ENCODE measurements around the gene NSUN7. TPM values are rescaled to one million over a fixed set of nuclear protein-coding genes. Genes with fewer than 3 reads are reported as not detected.
A peak's percentile ranks its signal among the peaks of the same experiment; 100 is the strongest.

Gene NSUN7
- total RNA-seq, 1 experiment from 2014 or later: 6.7 TPM

DNA sequence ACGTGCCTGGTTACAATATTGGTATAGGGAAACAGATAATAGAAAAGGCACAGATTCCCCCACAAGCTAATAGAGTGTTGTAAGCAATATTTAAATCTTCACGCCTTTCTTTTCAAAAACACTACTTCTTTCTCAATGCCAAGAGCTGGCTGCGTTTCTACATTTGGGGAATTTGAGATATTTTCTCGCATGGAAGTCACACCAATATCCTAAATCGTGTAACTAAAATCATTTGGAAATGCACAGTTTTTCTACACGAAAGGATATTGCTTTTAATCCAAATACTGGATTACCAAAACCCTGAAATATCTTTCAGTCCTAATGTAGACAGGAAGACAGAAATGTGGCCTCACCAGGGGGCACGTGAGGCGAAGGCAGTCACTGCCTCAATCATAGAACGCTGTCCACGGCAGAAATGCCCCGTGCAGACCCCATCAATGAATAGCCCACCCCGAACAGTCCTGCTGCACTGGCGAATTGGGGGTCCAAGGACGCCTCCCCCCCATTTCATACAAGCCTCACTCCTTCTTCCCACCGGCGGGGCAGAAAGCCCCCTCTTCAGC is 106.6 kb downstream of the NSUN7 start:
- POLR2A ChIA-PET (ENCODE audit: unreplicated experiment): no interaction called here
- Histone ChIP-seq H3K27ac (ENCODE audit: low read length) (no peak overlapping the region), H4K20me1 (ENCODE audit: low read length) (no peaks in the 10 kb centered on the region), H3K9me2 (replicated peaks; ENCODE audit: low read length) (no peaks in the 10 kb centered on the region), H3K4me1 (ENCODE audit: insufficient read depth, low read length) (no peaks in the 10 kb centered on the region), H2AFZ (ENCODE audit: low read length) (peak overlapping the region; percentile 48; the same call in 1 of the 2 replicates), H3K27me3 (ENCODE audit: low read length) (no peaks in the 10 kb centered on the region), H3K9me3 (ENCODE audit: low read length) (no peaks in the 10 kb centered on the region), H3K4me3 (ENCODE audit: low read length) (peak overlapping the region; percentile 60; the same call in 1 of the 2 replicates), H3K4me2 (ENCODE audit: low read length) (peak overlapping the region; percentile 80; the same call in 1 of the 2 replicates), H3K9ac (ENCODE audit: low read length) (no peak overlapping the region), H3K36me3 (ENCODE audit: low read depth, low read length) (no peaks in the 10 kb centered on the region), H3F3A (ENCODE audit: low read length, unreplicated experiment) (no peaks in the 10 kb centered on the region), H3K79me2 (ENCODE audit: low read length) (no peaks in the 10 kb centered on the region)
- CTCF ChIA-PET: no interaction called here
- TF ChIP-seq, protein P1, sequence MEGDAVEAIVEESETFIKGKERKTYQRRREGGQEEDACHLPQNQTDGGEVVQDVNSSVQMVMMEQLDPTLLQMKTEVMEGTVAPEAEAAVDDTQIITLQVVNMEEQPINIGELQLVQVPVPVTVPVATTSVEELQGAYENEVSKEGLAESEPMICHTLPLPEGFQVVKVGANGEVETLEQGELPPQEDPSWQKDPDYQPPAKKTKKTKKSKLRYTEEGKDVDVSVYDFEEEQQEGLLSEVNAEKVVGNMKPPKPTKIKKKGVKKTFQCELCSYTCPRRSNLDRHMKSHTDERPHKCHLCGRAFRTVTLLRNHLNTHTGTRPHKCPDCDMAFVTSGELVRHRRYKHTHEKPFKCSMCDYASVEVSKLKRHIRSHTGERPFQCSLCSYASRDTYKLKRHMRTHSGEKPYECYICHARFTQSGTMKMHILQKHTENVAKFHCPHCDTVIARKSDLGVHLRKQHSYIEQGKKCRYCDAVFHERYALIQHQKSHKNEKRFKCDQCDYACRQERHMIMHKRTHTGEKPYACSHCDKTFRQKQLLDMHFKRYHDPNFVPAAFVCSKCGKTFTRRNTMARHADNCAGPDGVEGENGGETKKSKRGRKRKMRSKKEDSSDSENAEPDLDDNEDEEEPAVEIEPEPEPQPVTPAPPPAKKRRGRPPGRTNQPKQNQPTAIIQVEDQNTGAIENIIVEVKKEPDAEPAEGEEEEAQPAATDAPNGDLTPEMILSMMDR (conservative IDR thresholded peaks at IDR 0.05; ENCODE audit: low read depth, low read length): no peak
- no peak for TF ChIP-seq EZH2 (IDR thresholded peaks at IDR 0.05; ENCODE audit: low read length, unreplicated experiment)
- TF ChIP-seq EZH2phosphoT487 (IDR thresholded peaks at IDR 0.05; ENCODE audit: borderline replicate concordance, low read length): no peak
- DNase-seq (no peak), ATAC-seq (no peak)
- intact Hi-C loops (cut with micrococcal nuclease): no loop called here
- no TSS peak for BruUV-seq (replicated peaks)

DNA sequence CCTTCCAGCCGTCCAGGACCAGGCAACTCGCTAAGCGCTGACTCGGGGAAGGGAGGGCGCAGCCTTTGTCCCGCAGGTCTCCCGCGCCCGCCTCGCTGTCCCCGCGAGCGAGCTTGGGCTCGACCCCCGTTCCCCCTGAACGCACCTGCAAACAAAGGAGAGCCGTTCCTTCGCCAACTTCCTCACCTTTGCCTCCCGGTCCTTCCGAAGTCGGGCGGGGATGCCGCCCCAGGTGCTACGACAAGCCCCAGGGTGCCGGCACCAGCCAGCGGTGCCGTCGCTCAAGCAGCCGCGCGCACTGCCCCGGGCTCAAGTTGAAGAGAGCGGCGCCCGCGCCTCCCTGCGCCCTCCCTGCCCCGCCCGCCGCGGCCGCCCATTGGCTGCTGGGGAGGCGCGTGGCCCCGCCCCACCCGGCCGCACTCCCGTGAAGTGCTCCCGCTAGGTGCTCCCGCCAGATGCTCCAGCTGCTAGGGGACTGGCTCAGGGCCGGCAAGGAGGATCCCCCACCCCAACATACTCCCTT is 107.1 kb downstream of the NSUN7 start:
- TF ChIP-seq, protein P1 (conservative IDR thresholded peaks at IDR 0.05; ENCODE audit: low read depth, low read length): no peak
- TF ChIP-seq EZH2phosphoT487 (IDR thresholded peaks at IDR 0.05; ENCODE audit: borderline replicate concordance, low read length) (no peak), EZH2 (IDR thresholded peaks at IDR 0.05; ENCODE audit: low read length, unreplicated experiment) (no peak)
- peak overlapping the region; percentile 60; the same call in 1 of the 2 replicates for H3K4me3 ChIP-seq (ENCODE audit: low read length)
- H3K27ac ChIP-seq (ENCODE audit: low read length): no peak overlapping the region
- DNase-seq (peak; percentile 51), ATAC-seq (peak; percentile 92)
- no peaks in the 10 kb centered on the region for H3K27me3 ChIP-seq (ENCODE audit: low read length)
- H3K4me2 ChIP-seq (ENCODE audit: low read length): peak overlapping the region; percentile 80
- no peaks in the 10 kb centered on the region for H3K79me2 ChIP-seq (ENCODE audit: low read length)
- H3K36me3 ChIP-seq (ENCODE audit: low read depth, low read length): no peaks in the 10 kb centered on the region
- intact Hi-C loops (cut with micrococcal nuclease): no loop called here
- ChIA-PET CTCF (no interaction called here), POLR2A (ENCODE audit: unreplicated experiment) (no interaction called here)
- H3K4me1 ChIP-seq (ENCODE audit: insufficient read depth, low read length): no peaks in the 10 kb centered on the region
- H2AFZ ChIP-seq (ENCODE audit: low read length): peak overlapping the region; percentile 48
- H3K9ac ChIP-seq (ENCODE audit: low read length): no peak overlapping the region
- H3K9me2 ChIP-seq (replicated peaks; ENCODE audit: low read length): no peaks in the 10 kb centered on the region
- H3K9me3 ChIP-seq (ENCODE audit: low read length): no peaks in the 10 kb centered on the region
- no peaks in the 10 kb centered on the region for H3F3A ChIP-seq (ENCODE audit: low read length, unreplicated experiment)
- BruUV-seq (replicated peaks): no TSS peak
- no peaks in the 10 kb centered on the region for H4K20me1 ChIP-seq (ENCODE audit: low read length)

DNA sequence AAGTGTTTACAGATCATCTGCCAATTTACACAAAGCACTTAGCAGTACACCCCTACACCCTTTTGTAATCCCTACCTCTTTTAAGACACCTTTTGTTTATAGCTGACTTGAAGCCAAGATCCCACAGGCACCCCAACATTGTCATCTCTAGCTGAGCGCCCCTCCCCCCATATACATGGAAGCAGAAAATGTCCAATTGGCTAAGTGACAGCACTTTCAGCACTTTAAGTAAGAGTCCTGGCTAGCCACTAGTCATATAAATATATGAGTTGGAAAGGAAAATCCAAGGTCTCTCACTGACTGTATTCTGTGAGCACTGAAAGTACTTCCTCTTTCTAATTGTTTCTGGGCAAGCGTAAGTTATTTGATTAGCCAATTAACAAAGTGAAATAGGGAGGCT is 108.2 kb downstream of the NSUN7 start:
- no peak overlapping the region for H3K9ac ChIP-seq (ENCODE audit: low read length)
- H3K4me3 ChIP-seq (ENCODE audit: low read length): no peak overlapping the region
- H3K27ac ChIP-seq (ENCODE audit: low read length): no peak overlapping the region
- no peak overlapping the region for H3K4me2 ChIP-seq (ENCODE audit: low read length)
- intact Hi-C loops (cut with micrococcal nuclease): no loop called here
- H3K9me3 ChIP-seq (ENCODE audit: low read length): no peaks in the 10 kb centered on the region
- CTCF ChIA-PET: no interaction called here
- no peak overlapping the region for H2AFZ ChIP-seq (ENCODE audit: low read length)
- BruUV-seq (replicated peaks): no TSS peak
- no peaks in the 10 kb centered on the region for H3K36me3 ChIP-seq (ENCODE audit: low read depth, low read length)
- DNase-seq (no peak), ATAC-seq (no peak)
- H3K79me2 ChIP-seq (ENCODE audit: low read length): no peaks in the 10 kb centered on the region
- no peaks in the 10 kb centered on the region for H3K4me1 ChIP-seq (ENCODE audit: insufficient read depth, low read length)
- no peaks in the 10 kb centered on the region for H4K20me1 ChIP-seq (ENCODE audit: low read length)
- TF ChIP-seq EZH2phosphoT487 (IDR thresholded peaks at IDR 0.05; ENCODE audit: borderline replicate concordance, low read length) (no peak), EZH2 (IDR thresholded peaks at IDR 0.05; ENCODE audit: low read length, unreplicated experiment) (no peak)
- TF ChIP-seq, protein P1 (conservative IDR thresholded peaks at IDR 0.05; ENCODE audit: low read depth, low read length): no peak
- no peaks in the 10 kb centered on the region for H3K9me2 ChIP-seq (replicated peaks; ENCODE audit: low read length)
- POLR2A ChIA-PET (ENCODE audit: unreplicated experiment): no interaction called here
- no peaks in the 10 kb centered on the region for H3K27me3 ChIP-seq (ENCODE audit: low read length)
- H3F3A ChIP-seq (ENCODE audit: low read length, unreplicated experiment): no peaks in the 10 kb centered on the region

Measured in PC-3 (cell line).